Measurements from ENCODE around the gene PLXNA4. TPM values are rescaled to one million over a fixed set of nuclear protein-coding genes. Genes with fewer than 3 reads are reported as not detected.
"Not testable (repeated sequence)": the region's sequence is repeated elsewhere in the genome, so short reads cannot be mapped to it uniquely, and the experiment has no call there.

Gene PLXNA4
- polyA plus RNA-seq, 3 donors from 2014 or later: 0.53 to 1.3 (median 0.56) TPM

GRCh38 chr7:132187869-132188789, 388.1 kb downstream of the PLXNA4 start:
- Mint-ChIP-seq H3K4me3 (no peak overlapping the region), H3K27ac (no peak overlapping the region), H3K4me1 (no peaks in the 10 kb centered on the region), H3K9me3 (peaks cover 3 to 11% (median 8%) of the 10 kb centered on the region in 6 donors), H3K27me3 (ENCODE audit: low read depth in 3 of 3) (peaks cover 0 to 5% (median 2%) of the 10 kb centered on the region in 3 donors), H3K36me3 (peaks cover 9 to 32% (median 19%) of the 10 kb centered on the region in 3 donors)
- DNase-seq: no peak

- no peak for DNase-seq
- H3K36me3 Mint-ChIP-seq: peaks cover 9 to 32% (median 19%) of the 10 kb centered on the region in 3 donors
- H3K4me1 Mint-ChIP-seq: no peaks in the 10 kb centered on the region
- H3K27ac Mint-ChIP-seq: no peak overlapping the region
- peaks cover 3 to 11% (median 8%) of the 10 kb centered on the region in 6 donors for H3K9me3 Mint-ChIP-seq
- peaks cover 0 to 5% (median 2%) of the 10 kb centered on the region in 3 donors for H3K27me3 Mint-ChIP-seq (ENCODE audit: low read depth in 3 of 3)
- H3K4me3 Mint-ChIP-seq: no peak overlapping the region
Observed at GRCh38 chr7:132187391-132187790, 388.9 kb downstream of the PLXNA4 start.

DNA sequence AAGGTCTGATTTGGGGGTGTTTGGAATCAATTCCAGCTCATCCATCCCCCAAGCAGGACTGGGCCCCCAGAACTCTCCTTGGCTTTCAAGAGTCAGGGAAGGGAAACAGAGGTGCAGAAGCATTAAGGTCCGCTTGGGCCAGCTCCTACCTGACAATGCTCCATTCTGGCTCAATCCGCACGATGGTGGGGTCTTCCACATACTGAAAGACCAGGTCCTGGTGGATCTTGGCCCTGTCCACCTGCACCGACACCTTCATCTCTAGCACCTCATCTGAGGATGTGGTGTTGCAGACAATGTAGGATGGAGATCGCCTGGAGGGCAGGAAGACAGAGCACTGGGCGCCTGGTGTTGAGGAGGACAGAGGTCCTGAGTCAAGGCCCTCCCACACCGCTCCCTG, 391.1 kb downstream of the PLXNA4 start:
- Mint-ChIP-seq H3K27me3 (ENCODE audit: low read depth in 3 of 3) (peaks cover 0 to 2% (median under 1%) of the 10 kb centered on the region in 3 donors), H3K4me1 (no peaks in the 10 kb centered on the region), H3K4me3 (no peak overlapping the region)

DNA sequence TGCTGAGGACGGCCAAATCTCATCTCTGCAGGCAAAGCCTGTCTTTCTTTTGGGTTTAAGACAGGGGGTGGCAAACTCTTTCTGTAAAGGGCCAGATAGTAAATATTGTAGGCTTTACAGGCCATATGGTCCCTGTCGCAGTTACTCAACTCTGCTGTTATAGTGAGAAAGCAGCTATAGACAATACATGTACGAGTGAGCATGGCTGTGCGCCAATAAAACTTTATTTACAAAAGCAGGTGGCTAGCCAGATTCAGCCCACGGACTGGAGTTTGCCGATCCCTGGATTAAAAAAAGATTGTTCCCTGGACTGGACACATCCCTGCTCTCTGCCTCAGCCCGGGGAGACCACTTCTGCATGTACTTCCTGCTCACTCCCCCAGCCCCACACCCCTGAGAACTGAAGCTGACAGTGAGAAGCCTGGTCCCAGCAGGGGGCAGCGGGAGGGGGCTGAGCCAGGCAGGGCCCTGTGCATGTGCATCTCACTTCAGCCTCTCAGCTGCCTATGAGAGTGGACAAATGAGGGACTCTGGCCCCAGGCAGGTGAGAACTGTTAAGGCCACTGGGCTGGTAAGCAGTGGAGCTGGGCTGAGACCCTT, 392.4 kb downstream of the PLXNA4 start:
- no peak overlapping the region for H3K4me3 Mint-ChIP-seq
- H3K4me1 Mint-ChIP-seq: no peaks in the 10 kb centered on the region
- H3K36me3 Mint-ChIP-seq: peaks cover 9 to 22% (median 18%) of the 10 kb centered on the region in 3 donors
- H3K27ac Mint-ChIP-seq: peak overlapping the region in 1 of 6 donors; percentile 35
- DNase-seq: no peak
- H3K9me3 Mint-ChIP-seq: peaks cover 2 to 11% (median 8%) of the 10 kb centered on the region in 6 donors
- no peaks in the 10 kb centered on the region for H3K27me3 Mint-ChIP-seq (ENCODE audit: low read depth in 3 of 3)

More for the DNA sequence above, 391.1 kb downstream of the PLXNA4 start:
- Mint-ChIP-seq H3K27ac (no peak overlapping the region), H3K9me3 (peaks cover 3 to 11% (median 8%) of the 10 kb centered on the region in 6 donors), H3K36me3 (peaks cover 9 to 22% (median 21%) of the 10 kb centered on the region in 3 donors)
- no peak for DNase-seq

DNA sequence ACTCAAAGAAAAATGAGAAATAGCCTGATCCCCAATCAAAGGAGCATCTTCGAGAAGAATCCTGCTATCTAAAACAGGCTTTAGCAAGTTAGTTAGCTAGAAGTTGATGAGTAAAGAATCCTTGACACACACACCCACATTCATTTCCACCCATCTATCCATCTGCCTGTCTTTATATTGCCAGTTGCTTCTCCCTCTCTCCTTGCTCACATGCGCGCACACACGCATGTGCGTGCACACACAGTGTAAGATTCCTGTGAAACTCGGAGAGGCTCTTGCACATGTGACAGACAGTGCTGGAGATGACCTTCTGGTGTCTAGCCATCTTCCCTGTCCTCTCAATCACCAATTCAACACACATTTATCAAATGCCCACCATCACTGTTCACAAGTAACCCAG, 393.3 kb downstream of the PLXNA4 start:
- no peak for DNase-seq
- peaks cover 9 to 18% (median 16%) of the 10 kb centered on the region in 3 donors for H3K36me3 Mint-ChIP-seq
- no peaks in the 10 kb centered on the region for H3K4me1 Mint-ChIP-seq
- no peaks in the 10 kb centered on the region for H3K27me3 Mint-ChIP-seq (ENCODE audit: low read depth in 3 of 3)
- peaks cover 2 to 11% (median 8%) of the 10 kb centered on the region in 6 donors for H3K9me3 Mint-ChIP-seq
- no peak overlapping the region for H3K27ac Mint-ChIP-seq
- H3K4me3 Mint-ChIP-seq: no peak overlapping the region

DNA sequence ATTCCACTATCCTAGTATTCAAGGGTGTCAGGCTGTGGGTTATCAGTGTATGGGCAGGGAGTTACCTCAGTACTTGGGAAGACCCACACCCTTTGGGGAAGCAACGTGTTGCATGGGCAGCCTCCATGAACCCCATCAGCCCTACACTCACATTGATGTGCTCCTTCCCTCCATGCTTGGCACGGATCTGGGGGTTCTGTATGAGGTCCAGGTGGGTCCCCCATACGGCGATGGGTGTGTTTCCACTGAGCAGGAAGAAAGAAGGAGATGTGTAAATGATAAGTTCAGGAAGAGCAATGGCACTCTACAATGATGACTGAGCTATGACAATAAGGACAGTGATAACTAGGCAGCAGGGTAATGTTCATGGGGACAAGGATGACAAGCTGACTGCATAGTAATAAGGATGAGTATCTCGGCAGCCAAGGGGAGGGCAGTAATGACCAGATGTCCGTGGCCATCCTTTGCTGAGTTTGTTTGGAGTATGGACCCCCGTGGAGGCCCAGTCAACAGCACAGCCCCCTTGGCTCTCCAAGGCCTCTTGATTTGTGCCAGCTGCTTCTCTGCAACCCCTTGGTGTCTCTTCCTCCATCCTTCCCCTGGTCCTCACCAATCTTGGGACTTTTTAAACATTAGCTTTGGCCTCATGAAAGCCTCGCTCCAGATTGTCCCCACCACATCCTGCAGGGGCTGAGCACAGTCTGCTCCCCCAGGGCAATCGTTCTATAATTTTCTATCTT, 394.2 kb downstream of the PLXNA4 start:
- Mint-ChIP-seq H3K9me3 (peaks cover 2 to 8% (median 5%) of the 10 kb centered on the region in 6 donors), H3K4me3 (no peak overlapping the region), H3K4me1 (no peaks in the 10 kb centered on the region), H3K27me3 (ENCODE audit: low read depth in 3 of 3) (no peaks in the 10 kb centered on the region), H3K27ac (no peak overlapping the region), H3K36me3 (peaks cover 7 to 11% (median 10%) of the 10 kb centered on the region in 3 donors)
- DNase-seq: no peak

GRCh38 chr7:132181371-132181770, 394.9 kb downstream of the PLXNA4 start:
- Mint-ChIP-seq H3K36me3 (peaks cover 0 to 4% (median 3%) of the 10 kb centered on the region in 3 donors), H3K27me3 (ENCODE audit: low read depth in 3 of 3) (no peaks in the 10 kb centered on the region), H3K27ac (no peak overlapping the region), H3K9me3 (peaks cover 0 to under 1% (median 0%) of the 10 kb centered on the region in 6 donors), H3K4me3 (no peak overlapping the region), H3K4me1 (no peaks in the 10 kb centered on the region)
- no peak for DNase-seq

- no peak for DNase-seq
- Mint-ChIP-seq H3K27me3 (ENCODE audit: low read depth in 3 of 3) (no peaks in the 10 kb centered on the region), H3K27ac (no peak overlapping the region), H3K9me3 (no peaks in the 10 kb centered on the region), H3K36me3 (peaks cover 0 to 3% (median 0%) of the 10 kb centered on the region in 3 donors), H3K4me1 (no peaks in the 10 kb centered on the region), H3K4me3 (no peak overlapping the region)
Observed at GRCh38 chr7:132180481-132180880, 395.8 kb downstream of the PLXNA4 start.

DNA sequence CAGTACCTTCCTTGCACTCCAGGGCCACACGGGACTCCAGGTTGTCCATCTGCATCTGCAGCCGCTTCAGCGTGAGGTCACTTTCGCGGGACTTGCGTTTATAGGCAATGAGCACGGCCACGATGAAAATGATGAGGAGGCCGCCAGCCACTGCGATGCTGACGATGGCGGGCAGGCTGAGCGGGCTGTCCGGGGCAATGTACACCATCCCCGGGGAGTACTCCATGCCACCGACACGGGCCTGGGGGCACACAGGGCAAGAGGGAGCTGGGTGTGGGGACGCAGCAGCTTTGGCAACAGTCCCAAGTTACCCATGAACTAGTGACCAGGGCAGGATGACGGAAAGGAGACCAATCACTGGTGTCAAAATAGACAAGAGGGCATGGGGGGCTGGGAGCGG, 396.6 kb downstream of the PLXNA4 start:
- DNase-seq: no peak
- H3K4me1 Mint-ChIP-seq: no peaks in the 10 kb centered on the region
- H3K9me3 Mint-ChIP-seq: no peaks in the 10 kb centered on the region
- no peak overlapping the region for H3K27ac Mint-ChIP-seq
- H3K4me3 Mint-ChIP-seq: no peak overlapping the region
- H3K27me3 Mint-ChIP-seq (ENCODE audit: low read depth in 3 of 3): no peaks in the 10 kb centered on the region
- H3K36me3 Mint-ChIP-seq: peaks cover 0 to 4% (median 3%) of the 10 kb centered on the region in 3 donors

GRCh38 chr7:132179080-132179430, 397.2 kb downstream of the PLXNA4 start:
- H3K27ac Mint-ChIP-seq: no peak overlapping the region
- H3K9me3 Mint-ChIP-seq: no peaks in the 10 kb centered on the region
- H3K4me3 Mint-ChIP-seq: no peak overlapping the region
- H3K4me1 Mint-ChIP-seq: no peaks in the 10 kb centered on the region
- H3K27me3 Mint-ChIP-seq (ENCODE audit: low read depth in 3 of 3): no peaks in the 10 kb centered on the region
- DNase-seq: no peak
- H3K36me3 Mint-ChIP-seq: peaks cover 0 to 4% (median 3%) of the 10 kb centered on the region in 3 donors

GRCh38 chr7:132178402-132179079, 397.7 kb downstream of the PLXNA4 start:
- not testable (repeated sequence) for H3K9me3 Mint-ChIP-seq; DNase-seq; H3K36me3 Mint-ChIP-seq; H3K4me1 Mint-ChIP-seq; H3K27ac Mint-ChIP-seq; H3K27me3 Mint-ChIP-seq (ENCODE audit: low read depth in 3 of 3); H3K4me3 Mint-ChIP-seq

DNA sequence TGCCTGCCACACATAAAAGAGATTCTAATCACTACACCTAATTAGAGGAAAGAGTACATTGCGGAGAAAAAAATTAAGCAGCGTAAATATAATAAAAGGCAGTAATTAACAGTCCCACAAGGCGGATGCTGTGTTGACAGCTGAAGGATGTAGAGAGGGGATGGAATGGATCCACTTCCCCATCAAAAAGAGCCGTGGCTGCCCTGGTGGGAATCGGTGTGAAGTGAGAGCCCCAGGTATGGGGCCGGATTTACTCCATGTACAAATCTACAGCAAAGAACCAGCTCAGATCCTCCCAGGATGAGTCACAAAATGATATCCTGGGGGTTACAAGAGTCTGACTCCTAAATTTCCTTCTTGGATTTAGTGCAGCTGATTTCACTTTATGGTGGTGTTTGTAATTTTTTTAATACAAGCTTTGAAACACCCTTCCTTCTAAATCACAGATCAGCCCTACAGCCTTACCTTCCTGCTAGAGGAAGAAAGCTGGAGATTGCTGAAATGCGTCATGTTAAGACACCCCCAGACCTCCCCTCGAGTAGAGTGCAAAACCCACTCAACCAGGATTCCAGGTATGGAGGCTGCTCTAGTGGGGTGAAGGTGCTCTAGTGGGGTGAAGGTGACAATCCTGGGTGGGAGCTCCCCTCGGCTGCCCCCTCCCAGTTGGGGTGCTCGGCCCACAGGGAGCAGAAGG, 398.4 kb downstream of the PLXNA4 start:
- Mint-ChIP-seq H3K36me3 (peaks cover 0 to 4% (median 3%) of the 10 kb centered on the region in 3 donors), H3K4me3 (no peak overlapping the region), H3K4me1 (no peaks in the 10 kb centered on the region), H3K27me3 (ENCODE audit: low read depth in 3 of 3) (peaks cover 0 to under 1% (median 0%) of the 10 kb centered on the region in 3 donors), H3K27ac (no peak overlapping the region), H3K9me3 (no peaks in the 10 kb centered on the region)
- no peak for DNase-seq

DNA sequence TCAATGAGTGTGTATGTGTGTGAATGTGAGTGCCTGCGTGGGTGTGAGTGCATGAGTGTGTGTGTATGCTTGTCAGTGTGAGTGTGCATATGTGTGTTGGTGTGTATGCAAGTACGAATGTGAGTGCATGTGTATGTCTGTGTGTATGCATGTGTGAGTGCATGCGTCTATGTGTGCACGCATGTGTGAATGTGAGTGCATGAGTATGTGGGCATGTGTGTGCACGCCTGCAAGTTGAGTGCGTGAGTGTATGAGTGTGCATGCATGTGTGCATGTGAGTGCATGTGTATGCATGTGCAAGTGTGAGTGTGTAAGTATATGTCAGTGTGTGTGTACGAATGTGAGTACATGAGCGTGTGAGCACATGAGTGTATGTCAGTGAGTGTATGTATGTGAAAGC, 399.6 kb downstream of the PLXNA4 start:
- Mint-ChIP-seq H3K4me3 (no peak overlapping the region), H3K36me3 (peaks cover 0 to 4% (median 0%) of the 10 kb centered on the region in 3 donors), H3K4me1 (no peaks in the 10 kb centered on the region), H3K27me3 (ENCODE audit: low read depth in 3 of 3) (peaks cover 0 to 1% (median 0%) of the 10 kb centered on the region in 3 donors), H3K9me3 (no peaks in the 10 kb centered on the region), H3K27ac (no peak overlapping the region)
- DNase-seq: no peak

Measured in immature natural killer cell (primary cell).